Measurements from ENCODE around the gene ARHGAP32.
A peak's percentile ranks its signal among the peaks of the same experiment; 100 is the strongest.
"Not testable (repeated sequence)": the region's sequence is repeated elsewhere in the genome, so short reads cannot be mapped to it uniquely, and the experiment has no call there.

ARHGAP32 gene

DNA sequence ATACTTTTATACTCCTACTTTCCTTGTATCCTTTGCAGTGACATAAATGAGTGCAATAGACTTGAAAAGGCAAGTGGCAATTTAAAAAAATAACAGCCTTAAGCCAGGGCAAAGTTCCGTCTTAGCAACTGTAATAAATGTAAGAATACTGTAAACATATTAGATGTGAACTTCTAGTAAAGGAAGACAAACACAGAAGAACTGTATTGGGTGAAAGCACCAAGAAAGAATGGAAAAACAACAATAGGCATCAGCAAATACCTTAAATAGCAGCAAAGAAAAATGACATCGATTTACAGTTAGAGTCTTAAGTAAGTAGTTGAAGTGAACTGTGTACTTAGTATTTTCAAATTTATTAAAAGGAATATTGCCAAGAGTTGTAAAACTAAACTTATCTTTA is 174.0 kb downstream of the ARHGAP32 start:
- DNase-seq = no peak

DNA sequence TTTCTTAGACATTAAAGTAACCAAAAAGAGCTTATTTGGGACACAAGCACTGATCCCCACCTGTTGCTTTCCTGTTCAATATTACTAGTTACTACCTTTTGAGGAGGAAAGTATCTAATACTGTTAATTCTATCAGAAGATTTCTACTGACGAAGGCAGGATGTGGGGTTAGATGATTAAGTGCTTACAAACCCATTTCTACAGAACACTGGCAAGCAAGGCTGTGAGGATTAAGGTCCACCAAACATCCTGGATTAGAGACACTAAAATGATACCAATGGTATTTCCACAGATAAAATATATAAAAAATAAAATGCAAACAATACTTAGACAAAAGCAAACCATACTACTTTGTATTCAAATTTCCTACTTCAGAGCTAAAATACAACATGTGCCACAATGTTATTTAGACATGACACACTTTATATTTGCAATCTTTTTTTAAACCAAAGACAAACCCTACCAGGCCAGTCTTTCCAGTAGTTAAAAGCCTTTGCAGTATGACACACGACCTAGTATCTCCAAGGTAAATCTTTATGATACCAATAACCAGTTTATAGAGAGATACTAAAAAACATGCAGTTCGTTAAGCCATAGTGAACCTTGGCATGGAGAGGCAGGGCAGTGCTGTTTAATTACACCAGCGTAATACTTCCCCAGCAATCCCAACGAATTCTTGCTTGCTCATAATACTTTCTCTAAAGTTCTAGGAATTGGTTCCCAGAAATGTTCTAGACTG is 178.2 kb downstream of the ARHGAP32 start:
- DNase-seq = no peak

GRCh38 chr11:129012880-129013279 is 179.2 kb downstream of the ARHGAP32 start:
- no peak for DNase-seq

GRCh38 chr11:129006161-129006560 is 186.0 kb downstream of the ARHGAP32 start:
- DNase-seq = no peak

- not testable (repeated sequence) for DNase-seq
These were observed 193.0 kb downstream of the ARHGAP32 start for GRCh38 chr11:128999165-128999564.

- DNase-seq = no peak
These were observed 203.7 kb downstream of the ARHGAP32 start for GRCh38 chr11:128988242-128988970.

- DNase-seq = no peak
These were observed 206.2 kb downstream of the ARHGAP32 start for GRCh38 chr11:128985880-128986279.

GRCh38 chr11:128983023-128983422 is 209.1 kb downstream of the ARHGAP32 start:
- DNase-seq = no peak

DNA sequence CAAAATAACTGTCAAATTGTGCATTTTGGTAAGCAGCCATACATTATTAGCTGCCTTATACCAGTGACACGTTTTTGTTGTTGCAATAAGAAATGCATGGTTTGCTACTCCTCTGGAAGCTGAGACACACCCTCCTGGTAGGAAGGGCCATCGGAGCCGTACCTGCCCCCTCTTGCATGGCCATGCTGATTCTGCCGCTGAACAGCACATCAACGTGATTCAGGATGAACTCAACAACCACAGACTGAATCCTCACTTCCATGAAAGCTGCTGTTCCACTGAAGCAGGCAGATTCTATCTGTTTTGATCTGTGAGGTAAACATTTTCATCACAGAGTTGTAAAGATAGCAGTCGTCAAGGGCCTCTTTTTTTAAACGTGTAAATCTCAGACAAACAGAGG is 210.9 kb downstream of the ARHGAP32 start:
- DNase-seq = no peak

DNA sequence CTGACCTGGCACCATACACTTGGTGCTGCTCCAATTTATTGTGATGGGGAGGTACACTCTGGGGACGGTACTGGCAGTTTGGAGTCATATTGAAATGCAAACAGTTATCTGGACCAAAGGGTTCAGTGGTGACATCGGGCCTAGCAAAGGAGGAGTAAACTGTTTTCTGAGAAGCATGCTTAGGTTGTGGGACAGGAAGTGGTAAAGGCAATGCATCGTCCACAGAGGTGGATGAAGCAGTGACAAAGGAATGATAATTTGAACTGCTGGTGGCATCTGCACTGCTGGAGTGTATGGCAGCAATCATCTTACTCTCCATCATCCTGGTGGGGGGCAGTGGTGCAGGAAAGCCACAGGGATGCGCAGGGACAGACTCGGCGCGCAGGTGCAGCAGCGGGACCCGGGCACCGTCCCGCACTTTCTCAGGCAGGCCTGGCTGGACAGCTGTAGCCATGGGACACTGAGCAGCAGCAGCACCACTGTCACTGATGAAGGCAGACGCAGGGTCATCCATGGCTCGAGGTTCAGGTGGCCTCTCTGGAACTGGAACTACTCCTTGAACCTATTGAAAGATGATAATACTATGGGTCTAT is 221.4 kb downstream of the ARHGAP32 start:
- DNase-seq = no peak

DNA sequence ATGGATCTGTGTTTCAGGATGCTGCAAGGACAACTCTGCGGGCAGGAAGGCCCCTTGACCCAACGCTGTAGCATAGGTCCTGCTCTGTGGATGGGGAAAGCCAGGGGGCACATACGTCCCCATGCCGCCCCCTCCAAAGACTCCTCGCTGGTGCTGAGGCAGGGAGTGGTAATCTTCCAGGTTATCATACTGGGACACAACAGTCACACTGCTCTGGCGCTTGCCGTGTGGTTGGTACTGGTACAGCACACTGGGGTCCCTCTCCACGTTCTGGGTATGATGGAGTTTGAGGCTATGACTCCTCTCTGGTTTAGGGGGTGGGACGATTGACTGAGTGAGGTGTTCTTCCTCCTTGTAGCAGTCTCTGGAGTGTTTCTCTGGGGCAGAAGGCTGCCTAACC is 223.2 kb downstream of the ARHGAP32 start:
- DNase-seq = no peak

GRCh38 chr11:128967578-128967977 is 224.5 kb downstream of the ARHGAP32 start:
- no peak for DNase-seq

DNA sequence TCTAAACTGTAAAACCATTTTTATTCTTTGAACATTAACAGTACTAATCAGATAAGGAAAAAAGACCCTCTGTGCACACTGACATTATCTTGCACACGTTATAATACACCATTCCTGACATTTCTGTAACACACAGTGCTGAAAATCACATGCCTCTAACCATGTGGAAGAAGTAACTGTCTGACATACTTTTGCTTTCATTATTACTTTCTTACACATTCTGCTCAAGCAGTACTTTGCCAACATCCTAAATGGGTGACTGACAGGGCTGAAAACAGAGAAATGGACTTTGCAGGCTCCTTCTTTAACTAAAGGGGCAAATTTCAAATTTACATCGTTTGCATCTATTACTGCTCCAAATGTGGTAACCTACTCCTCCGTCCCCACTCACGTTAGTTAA is 226.6 kb downstream of the ARHGAP32 start:
- no peak for DNase-seq

GRCh38 chr11:128964463-128964930 is 227.6 kb downstream of the ARHGAP32 start:
- no peak for DNase-seq

DNA sequence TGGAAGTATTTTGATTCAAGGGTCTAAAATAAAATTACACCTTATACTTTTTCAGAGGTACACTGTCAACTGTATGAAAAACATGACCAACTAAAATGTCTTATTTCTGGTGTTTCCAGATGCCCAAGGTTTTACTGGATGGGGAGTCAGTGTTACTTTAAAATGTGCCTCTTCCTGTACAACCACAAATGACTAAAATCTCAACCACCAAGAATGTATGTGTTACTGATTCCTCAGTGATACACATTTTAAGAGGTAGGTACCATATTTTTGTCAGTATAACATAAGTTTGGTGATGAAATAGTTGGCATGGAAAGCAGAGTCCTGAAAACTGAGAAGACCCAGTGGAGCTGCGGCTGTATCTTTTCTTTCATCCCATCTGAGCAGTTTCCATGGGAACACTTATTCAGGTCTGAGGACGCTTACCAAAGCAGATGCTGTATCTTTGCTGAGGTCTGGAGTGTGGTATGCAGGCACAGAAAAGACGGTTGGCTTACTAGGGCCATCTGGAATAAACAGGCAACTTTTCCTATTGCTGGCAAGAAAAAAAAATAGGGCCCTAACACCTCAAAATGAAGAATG is 228.3 kb downstream of the ARHGAP32 start:
- no peak for DNase-seq

GRCh38 chr11:128962896-128963295 is 229.2 kb downstream of the ARHGAP32 start:
- DNase-seq = no peak

DNA sequence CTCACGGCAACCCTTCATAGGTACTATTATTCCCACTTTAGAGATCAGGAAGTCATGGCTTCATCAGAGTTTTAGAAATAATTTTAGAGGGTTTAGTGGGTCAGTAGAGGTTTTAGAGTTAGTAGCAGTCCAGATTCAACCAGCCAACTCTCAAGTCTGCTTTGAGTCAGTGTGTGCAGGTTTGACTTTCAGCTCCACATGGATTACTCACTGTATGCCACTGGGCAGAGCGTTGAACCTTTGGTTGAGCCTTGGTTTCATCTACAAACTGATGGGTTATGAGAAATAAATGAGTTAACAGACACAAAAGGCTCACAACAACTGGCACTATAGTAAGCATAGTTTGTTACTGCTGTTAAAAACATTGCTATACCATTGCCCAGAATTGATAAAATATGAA is 230.5 kb downstream of the ARHGAP32 start:
- no peak for DNase-seq

- DNase-seq = no peak
These were observed 235.0 kb downstream of the ARHGAP32 start for GRCh38 chr11:128957202-128957482.

DNA sequence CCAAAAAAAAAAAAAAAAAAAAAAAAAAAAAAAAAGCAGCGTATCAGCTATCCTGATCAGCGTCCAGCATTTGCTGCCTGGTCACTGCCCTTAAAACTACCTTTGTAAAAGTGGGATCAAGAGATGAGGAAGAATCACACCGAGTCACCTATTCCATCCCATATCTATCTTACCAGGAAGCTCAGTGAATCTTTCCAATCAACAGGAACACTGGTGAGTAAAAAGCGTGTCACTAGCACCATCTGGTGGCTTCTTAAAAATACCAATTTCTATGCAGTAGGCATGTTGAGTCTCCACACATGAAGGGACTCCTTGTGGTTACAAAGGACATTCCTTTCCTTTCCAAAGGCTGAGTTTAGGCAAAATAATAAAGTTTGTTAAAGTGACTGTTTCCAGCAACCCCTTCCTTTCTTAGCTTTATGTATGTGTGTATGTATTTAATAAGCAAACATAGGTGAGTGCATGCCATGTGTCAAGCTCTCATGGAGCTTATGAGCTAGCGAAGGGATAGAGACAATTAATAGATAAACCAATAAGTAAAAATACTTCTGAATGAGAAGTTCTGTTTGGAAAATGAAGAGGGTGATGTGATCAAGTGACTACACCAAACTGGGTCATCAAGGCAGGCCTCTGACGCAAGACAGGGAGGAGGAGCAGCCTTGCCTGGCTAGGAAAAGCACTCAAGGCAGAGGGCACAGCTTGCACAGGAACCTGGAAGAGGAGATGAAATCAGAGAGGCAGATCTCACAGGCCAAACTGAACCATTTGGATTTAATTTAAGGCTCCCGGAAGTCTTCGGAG is 235.5 kb downstream of the ARHGAP32 start:
- DNase-seq = peak; percentile 80

DNA sequence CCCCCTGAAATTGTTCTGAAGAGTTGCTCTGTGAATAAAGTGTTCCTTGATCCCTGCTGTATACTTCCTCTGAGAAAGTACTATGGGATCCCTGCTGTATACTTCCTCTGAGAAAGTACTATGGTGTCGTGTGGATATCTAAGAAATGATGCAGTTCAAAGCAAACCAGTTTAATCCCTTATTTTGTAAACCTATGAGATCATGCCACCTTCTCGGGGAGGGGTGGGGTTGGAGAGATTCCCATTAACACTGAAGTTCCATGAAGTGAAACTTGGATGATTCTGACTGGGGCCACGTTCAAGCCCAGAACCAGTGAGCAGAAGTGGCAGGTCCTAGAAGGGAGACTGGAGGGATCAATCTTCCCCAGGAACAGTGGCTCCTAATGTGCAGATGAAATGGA is 236.5 kb downstream of the ARHGAP32 start:
- no peak for DNase-seq

- no peak for DNase-seq
These were observed 239.0 kb downstream of the ARHGAP32 start for GRCh38 chr11:128953151-128953550.

DNA sequence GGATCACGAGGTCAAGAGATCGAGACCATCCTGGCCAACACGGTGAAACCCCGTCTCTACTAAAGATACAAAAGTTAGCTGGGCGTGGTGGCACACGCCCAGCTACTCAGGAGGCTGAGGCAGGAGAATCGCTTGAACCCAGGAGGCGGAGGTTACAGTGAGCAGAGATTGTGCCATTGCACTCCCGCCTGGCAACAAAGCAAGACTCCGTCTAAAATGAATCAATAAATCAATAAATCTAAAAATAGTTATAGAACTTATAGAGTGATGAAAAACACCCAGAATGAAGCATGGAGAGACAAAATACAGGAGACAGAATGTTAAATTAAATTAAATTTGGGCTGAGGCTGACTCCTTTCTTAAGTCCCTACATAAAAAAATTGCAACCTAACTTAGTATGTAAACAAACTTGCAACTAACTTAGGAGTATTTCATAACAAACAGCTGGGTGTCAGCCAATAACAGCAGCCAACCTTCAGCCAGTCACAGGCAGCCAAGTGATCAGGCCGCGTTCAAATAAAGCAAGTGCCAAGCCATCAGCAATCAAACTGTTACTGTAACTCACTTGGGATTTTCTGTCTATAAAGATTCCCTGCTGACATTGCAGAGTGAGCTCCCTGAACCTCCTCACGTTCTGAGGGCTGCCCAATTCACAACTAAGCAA is 242.2 kb downstream of the ARHGAP32 start:
- DNase-seq = no peak

All from NCI-H2029 treated with DMSO at 0.1 percent for 48 hours (cell line).